AG09319 (cell line): Measurements from ENCODE around the gene CCR6.

ENCODE experiments used
- DNase-seq: peaks from one replicate; pipeline ENCODE4 v3.0.0-alpha.2; 2010; ENCODE audit warnings: low read depth; ENCODE audit errors: extremely low read depth
- TF ChIP-seq, protein P1 (sequence below): IDR thresholded peaks from 2 replicates; pipeline ENCODE4 v1.5.1; 2011; ENCODE audit warnings: low read depth, mild to moderate bottlenecking, inconsistent platforms, low read length, moderate library complexity

The CCR6 gene

GRCh38 chr6:167094436-167094819 lies 28.5 kb upstream of the CCR6 start:
- TF ChIP-seq, protein P1, sequence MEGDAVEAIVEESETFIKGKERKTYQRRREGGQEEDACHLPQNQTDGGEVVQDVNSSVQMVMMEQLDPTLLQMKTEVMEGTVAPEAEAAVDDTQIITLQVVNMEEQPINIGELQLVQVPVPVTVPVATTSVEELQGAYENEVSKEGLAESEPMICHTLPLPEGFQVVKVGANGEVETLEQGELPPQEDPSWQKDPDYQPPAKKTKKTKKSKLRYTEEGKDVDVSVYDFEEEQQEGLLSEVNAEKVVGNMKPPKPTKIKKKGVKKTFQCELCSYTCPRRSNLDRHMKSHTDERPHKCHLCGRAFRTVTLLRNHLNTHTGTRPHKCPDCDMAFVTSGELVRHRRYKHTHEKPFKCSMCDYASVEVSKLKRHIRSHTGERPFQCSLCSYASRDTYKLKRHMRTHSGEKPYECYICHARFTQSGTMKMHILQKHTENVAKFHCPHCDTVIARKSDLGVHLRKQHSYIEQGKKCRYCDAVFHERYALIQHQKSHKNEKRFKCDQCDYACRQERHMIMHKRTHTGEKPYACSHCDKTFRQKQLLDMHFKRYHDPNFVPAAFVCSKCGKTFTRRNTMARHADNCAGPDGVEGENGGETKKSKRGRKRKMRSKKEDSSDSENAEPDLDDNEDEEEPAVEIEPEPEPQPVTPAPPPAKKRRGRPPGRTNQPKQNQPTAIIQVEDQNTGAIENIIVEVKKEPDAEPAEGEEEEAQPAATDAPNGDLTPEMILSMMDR, result no peak
- no peak for DNase-seq

- TF ChIP-seq, protein P1, result no peak
- no peak for DNase-seq
Observed at GRCh38 chr6:167094820-167095637, 27.9 kb upstream of the CCR6 start.

DNA sequence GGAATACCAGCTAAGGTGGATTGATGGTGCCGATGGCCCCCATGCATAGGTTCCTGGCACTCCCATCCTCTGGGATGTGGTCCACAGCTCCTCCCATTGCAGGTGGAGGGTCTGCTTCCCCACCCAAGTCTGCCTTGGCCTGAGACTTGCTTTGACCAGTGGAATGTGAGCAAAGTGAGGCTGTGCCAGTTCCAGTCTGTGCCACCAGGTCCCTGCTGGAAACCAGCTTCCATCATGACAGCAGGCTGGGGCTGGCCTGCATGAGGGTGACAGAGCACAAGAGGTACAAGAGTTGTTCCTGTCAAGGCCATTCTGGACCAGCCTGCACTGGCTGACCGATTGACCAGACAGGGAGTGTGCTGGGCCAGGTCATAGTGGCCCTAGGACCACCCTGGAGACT lies 27.0 kb upstream of the CCR6 start:
- DNase-seq, result no peak
- TF ChIP-seq, protein P1, result no peak

DNA sequence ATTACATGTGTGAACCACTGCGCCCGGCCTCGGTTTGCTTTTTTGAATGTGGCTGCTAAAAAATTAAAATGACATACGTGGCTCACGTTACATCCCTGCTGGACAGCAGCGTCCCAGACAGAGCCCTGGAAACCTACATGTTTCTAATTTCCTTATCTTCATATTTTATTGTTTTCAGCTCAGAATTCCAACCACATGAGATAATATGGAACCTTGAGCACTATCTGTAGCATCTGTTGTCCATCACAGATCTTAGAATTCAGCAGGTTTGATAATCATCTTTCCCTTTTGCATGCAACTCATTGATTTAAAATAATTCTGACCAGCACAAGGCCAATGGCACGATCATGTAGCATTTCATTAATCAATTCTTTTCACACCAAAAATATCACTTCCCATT lies 25.9 kb upstream of the CCR6 start:
- TF ChIP-seq, protein P1, result no peak
- DNase-seq, result no peak

DNA sequence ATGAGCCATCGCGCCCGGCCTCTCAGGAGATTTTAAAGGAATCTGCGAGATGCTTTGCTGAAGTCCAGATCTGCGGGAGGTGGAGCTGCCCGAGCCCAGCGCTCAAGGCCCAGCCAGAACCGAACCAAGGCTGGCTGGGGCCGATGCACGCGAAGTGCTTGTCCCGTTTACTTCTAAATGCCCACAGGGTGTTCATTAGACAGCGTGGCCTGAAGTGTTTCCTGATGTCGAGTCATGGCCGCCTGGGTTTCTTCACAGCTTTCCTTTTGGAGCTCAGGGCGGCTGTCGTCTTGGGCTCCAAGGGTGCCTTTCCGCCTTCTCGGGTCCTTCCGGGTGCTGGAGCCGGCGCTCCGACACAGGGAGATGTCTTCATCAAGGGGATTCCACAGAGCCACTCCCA lies 25.1 kb upstream of the CCR6 start:
- no peak for DNase-seq
- TF ChIP-seq, protein P1, result no peak

GRCh38 chr6:167098825-167099225 lies 24.1 kb upstream of the CCR6 start:
- no peak for DNase-seq
- TF ChIP-seq, protein P1, result no peak

- TF ChIP-seq, protein P1, result no peak
- DNase-seq, result no peak
Observed at GRCh38 chr6:167099707-167100106, 23.2 kb upstream of the CCR6 start.
